Cardiac fibroblast (primary cell): ENCODE measurements around the gene NID2.
A peak's percentile ranks its signal among the peaks of the same experiment; 100 is the strongest.

ENCODE experiments used
- DNase-seq, 2 donors: peaks; one replicate each; pipeline versions ENCODE4 v3.0.0 to v3.0.0-alpha.2; 2010; ENCODE audit warnings: low read depth in 2 of 2
- H3K4me3 ChIP-seq, 2 donors: replicated peaks in 1 of 2; 1 replicate in 1 of 2; 2 replicates in 1 of 2; pipeline ENCODE4 v1.5.1; 2011; ENCODE audit warnings: low read depth in 2 of 2, low read length in 2 of 2, mild to moderate bottlenecking in 2 of 2, moderate library complexity in 1 of 2
- TF ChIP-seq, protein P1 (sequence below): IDR thresholded peaks from one replicate; pipeline ENCODE4 v1.5.1; 2011; ENCODE audit warnings: low read depth, mild to moderate bottlenecking, low read length, inconsistent platforms

The NID2 gene

DNA sequence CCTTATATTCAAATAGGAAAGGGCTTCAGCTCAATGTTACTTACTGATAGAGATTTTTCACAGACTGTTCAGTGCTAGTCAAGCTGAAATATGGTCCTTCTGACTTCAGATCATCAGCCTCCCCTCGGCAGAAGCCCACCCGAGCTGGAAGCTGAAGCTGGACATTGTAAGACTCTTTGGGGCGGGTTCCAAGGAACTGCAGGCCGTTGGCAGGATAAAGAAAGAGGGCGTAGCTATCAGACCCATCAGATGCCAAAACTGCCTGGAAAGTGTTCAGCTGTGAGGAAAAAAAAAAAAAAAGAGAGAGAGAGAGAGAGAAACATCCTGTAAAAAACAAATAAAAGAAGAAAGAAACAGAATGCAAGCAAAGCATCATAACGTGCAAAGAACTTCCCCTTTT, 8.8 kb downstream of the NID2 start:
- TF ChIP-seq, protein P1, sequence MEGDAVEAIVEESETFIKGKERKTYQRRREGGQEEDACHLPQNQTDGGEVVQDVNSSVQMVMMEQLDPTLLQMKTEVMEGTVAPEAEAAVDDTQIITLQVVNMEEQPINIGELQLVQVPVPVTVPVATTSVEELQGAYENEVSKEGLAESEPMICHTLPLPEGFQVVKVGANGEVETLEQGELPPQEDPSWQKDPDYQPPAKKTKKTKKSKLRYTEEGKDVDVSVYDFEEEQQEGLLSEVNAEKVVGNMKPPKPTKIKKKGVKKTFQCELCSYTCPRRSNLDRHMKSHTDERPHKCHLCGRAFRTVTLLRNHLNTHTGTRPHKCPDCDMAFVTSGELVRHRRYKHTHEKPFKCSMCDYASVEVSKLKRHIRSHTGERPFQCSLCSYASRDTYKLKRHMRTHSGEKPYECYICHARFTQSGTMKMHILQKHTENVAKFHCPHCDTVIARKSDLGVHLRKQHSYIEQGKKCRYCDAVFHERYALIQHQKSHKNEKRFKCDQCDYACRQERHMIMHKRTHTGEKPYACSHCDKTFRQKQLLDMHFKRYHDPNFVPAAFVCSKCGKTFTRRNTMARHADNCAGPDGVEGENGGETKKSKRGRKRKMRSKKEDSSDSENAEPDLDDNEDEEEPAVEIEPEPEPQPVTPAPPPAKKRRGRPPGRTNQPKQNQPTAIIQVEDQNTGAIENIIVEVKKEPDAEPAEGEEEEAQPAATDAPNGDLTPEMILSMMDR, result no peak
- no peak overlapping the region for H3K4me3 ChIP-seq
- DNase-seq, result peak; percentile 39 to 86

DNA sequence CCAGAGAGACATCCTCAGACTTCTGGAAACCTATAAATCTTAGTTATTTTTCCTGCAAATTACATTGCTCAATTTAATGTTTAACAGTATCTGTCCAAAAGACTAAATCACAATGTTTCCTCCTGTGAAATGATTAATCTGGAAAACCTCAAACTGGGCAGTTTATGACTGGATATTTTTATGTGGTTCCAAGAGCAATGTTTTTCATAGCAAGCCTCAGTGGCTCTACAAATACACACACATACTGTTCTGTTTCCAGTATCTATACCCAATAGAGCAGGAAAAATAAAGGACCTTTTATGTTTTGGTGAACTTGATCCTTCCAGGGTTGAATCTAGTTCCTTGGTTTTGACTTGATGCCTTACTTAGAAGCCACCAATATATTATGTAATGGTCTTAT, 9.2 kb downstream of the NID2 start:
- TF ChIP-seq, protein P1, result no peak
- no peak overlapping the region for H3K4me3 ChIP-seq
- no peak for DNase-seq

DNA sequence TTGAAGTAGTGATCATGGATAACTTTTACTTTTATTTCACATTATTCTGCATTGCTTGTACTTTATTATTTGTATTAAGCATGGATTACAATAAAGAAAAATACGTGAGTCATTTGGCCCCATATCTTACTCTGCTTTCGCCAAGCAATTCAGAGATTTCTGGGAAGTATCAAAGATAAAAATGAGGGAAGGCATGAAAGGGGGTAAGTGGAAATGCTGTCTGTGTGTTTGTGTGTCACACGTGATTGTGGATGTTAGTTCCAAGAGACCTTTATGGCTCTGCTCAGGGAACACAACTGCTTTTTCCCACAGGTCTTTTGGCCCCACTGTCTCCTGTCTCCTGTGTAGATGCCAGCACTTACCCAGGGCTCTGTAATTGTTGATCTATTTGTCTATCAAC, 10.5 kb downstream of the NID2 start:
- TF ChIP-seq, protein P1, result no peak
- no peak overlapping the region for H3K4me3 ChIP-seq
- peak in 1 of 2 donors; percentile 59 for DNase-seq

DNA sequence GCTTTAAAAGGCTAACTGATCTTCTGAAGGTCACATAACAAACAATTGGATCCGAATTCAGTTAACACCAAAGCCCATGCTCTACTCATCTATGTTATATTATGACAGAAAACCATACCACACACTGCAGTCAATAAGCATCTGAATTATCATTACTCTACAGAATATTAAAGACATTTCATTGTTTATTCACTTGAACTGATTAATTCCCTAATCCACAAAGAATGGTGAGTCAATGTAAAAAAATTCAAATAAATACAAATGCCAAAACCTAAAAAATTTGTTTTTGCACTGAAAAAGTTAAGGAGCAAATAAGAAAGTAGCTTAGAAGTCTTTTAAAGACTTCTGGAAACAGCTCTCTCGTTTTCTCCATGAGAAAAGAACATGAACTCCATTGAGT, 13.7 kb downstream of the NID2 start:
- TF ChIP-seq, protein P1, result no peak
- H3K4me3 ChIP-seq, result no peak overlapping the region
- DNase-seq, result peak in 1 of 2 donors; percentile 54

DNA sequence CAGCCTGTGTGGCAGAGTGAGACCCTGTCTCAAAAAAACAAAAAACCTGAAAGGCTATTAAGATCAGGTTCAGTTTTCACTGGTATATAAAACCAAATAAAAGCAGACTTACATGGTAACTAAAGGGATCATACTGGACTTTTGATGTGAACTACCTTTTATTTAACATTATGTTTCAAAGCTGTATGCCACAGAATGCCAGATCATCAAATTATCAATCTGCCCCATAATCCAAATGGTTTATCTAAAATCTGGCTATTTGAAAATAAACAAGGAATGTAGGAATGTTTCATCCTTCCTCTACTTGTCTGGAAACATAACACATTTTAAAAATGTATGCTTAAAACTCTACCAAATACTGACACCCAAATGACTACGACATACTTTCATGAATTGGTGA, 14.2 kb downstream of the NID2 start:
- TF ChIP-seq, protein P1, result no peak
- no peak for DNase-seq
- H3K4me3 ChIP-seq, result no peak overlapping the region

DNA sequence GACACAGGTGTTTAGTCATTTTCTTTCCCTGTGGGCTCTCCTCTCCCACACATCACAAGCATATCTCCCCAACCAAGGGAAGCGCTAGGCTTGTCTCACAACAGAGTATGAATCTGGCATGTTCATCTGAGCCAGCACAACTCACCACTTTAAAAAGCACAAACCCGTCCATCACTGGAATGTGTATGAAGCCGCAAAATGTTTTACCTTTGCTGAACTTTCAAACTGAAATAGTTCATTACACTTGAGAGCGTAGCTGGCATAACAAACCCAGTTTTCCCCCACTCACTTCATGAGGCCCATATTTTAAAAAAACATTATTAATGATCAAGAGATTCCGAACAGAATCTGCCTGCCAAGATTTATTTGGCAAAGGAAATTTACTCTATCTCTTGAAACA, 15.8 kb downstream of the NID2 start:
- TF ChIP-seq, protein P1, result no peak
- H3K4me3 ChIP-seq, result no peak overlapping the region
- DNase-seq, result peak; percentile 69 to 73

DNA sequence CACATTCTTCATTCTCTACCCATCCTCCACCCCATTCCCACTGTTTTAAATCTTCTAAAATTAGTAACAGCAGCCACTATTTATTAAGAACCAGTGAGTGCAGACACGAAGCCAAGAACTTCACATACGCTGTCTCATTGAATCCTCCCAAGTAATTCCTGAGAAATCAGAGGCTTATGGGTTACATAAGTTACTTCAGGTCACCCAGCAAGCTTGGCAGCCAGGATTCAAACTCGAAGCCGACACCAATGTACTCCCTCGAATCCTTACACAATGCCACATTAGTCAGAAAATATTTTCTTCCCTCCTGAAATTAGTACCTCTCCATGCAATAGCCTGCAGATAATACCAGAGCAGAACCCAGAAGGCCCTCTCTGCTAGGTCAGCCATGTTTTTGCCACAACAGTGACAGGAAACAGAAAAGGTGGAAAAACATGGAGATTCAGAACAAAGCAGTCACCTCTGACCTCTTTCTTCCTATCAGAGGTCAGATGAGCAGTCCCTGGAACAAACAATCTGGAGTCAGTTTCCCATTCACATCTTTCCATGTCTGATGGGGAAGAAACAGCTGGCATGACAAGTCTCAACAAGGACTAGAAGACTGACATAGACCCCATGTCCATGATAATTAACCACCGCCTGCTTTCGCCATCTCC, 16.4 kb downstream of the NID2 start:
- peak; percentile 90 to 93 for DNase-seq

More for the DNA sequence above, 16.4 kb downstream of the NID2 start:
- H3K4me3 ChIP-seq, result no peak overlapping the region
- TF ChIP-seq, protein P1, result no peak
